Hematopoietic multipotent progenitor cell treated with erythropoietin and hydrocortisone succinate and interleukin-3 and kit ligand, for 15 days (in vitro differentiated cells): ENCODE results near the gene MOB3B.

ENCODE experiments used
- DNase-seq: peaks from one replicate; pipeline ENCODE4 v3.0.0-alpha.2; 2015; ENCODE audit warnings: low spot score

Gene MOB3B

DNA sequence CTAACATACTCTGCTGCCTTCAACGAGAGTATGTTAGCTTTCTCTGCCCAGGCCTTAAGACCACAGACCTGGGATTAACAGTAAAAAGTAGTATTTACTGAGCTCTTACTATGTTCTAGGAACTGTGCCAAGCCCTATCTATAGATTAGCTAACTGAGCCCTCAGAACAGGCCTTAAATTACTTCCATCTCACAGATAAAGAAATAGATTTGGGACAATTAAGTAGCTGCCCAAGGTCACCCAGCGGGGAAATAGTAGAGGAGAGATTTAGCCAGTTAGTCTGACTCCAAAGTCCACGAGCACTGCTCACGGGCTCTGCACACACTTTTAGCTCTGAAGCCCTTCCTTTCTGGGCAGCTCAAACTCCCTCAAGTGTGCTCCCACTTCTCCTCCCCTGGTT, 168.1 kb downstream of the MOB3B start:
- DNase-seq = no peak

DNA sequence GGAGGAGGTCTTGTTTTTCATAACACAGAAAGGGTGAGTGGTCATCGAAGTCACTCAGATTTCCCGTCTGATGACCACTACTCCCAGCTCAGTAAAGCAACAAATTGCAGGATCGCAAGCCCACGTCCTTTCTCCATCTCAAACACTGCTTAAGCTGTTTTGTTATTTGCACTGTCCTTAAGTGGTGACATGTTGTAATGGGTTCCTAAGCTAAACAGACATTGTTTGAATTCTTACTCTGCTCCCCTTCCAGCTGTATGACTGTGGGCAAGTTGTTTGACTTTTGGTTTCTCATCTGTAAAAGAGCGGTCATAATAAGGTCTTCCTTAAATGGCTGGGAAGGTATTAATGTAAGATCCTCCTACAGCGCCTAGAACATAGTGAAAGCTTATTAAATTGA, 169.9 kb downstream of the MOB3B start:
- no peak for DNase-seq

DNA sequence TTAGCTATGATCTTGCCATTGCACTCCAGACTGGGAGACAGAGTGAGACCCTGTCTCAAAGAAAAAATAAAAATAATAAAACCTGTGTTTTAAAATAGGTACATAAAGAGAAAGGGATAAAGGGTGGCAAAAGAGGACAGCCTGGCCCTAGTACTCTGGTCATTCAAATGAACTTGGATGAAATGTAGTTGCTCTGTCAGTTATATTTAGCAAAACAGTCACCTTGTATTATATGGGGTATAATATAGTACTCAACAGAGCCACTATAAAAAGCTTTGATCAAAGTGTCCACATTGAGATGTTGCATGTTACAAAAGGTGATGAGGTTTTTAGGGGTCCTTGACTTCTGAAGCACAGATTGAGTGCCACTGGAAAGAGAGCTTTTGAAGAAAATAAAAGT, 171.6 kb downstream of the MOB3B start:
- no peak for DNase-seq

DNA sequence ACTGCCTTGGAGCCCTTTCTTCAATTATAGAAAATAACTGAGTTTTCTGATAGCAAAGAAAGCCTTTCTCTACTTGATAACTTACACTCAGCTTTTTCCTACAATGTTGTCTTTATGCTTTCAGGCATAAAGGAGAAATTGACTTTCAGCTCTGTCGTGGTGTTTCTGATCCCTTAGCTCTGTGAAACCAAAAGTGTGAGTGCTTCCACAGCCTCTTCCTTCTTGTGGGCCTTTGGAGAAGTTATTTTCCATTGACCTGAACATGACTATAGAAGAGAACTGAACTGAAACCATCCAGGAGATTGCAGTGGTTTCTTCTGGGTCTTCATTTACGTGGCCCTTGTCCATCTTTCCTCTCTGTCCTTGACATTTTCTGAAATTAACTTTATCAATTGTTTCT, 173.2 kb downstream of the MOB3B start:
- DNase-seq = no peak

DNA sequence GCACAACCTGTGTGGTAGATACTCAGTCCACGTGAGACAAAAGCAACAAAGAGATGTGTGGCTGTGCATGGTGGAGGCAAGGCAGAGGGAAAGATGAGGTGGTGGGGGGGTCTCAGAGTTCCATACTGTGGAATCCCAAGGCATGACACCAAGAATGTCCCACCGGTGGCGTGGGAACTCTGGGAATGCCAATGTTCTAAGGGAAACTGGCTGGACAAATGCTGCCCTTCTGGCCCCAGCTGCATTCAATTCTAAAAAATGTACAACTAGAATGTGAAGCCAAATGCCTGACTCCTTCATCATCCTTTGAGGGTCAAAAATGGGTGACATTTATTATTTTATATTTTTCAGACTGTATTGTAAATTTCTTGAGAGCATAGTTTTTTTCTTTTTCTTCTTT, 174.4 kb downstream of the MOB3B start:
- DNase-seq = no peak

DNA sequence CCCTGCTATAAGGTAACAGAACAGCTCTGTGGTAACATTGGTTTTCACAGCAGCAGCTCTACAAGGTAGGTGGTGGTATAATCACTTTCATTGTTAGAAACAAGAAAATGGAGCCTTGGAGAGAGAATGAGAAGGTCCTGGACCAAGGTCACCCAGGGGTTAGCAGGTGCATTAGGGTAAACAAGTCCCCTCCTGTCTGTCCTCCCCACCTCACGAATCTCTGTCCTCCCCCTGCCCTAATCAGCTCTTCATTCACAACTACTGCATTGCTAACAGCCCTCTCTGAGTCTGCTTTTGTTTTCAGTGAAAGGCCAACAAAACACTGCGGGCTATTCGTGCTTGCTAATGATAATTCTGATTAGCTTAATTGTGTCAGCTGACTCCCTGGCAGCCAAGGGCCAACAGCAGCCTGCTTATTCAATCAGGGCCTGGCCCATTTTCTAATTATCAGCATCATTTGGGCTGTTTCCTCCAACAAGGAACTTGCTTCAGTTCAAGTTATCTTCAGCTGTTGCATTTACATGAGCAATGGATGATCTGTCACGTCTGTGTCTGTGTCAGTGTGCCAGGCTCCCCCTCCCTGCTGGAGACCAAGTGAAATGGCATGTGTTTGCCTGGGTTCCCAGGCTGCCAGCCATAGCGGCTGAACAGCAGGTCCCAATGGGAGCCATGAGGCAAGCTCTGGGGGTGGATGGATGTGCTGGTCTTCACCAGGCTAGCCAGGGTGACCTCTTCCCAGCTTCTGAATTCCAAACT, 176.0 kb downstream of the MOB3B start:
- DNase-seq = no peak

DNA sequence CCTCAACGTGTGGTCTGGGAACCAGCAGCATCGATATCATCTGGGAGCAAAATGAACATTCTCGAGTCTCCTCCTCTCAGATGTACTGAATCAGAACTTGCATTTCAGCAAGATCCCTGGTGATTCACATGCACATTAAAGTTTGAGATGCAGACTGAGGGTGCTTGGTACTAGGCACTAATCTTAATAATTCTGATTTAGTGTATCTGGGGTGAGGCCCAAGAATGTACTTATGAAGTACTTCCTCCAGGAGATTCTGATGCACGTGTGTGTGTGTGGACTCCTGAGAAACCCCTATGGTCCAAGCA, 176.5 kb downstream of the MOB3B start:
- DNase-seq = no peak

DNA sequence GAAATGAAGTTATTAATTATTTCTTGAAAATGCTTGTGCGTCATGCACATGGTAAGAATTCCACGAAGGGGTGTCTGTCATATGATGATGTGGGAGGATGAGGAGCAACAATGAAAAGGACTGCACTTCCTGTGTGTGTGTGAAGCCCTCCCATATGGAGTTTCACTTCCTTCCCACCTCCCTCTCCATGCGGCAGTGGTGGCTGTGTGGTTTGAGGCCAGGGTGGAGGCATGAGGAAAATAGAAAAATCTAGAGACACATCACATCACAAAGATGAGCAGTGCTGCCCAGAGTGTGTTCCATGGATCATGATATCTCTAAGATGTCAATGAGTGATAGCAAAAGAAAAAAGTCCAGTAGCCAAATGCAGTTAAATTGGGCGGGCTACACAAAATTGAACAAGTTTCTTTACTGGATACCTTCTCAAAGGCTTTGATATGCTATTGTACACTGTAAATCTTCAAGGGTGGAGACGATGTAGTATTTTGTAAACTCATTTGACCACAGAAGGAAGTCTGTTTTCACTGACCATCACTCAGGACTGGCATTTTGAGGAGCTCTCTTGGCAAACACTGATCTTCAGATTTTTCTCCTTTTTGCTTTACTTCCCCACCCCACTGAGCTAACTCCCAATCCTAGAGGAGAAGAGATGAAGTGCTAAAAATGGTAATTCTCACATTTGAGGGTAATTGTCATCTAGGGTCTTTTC, 177.0 kb downstream of the MOB3B start:
- no peak for DNase-seq

DNA sequence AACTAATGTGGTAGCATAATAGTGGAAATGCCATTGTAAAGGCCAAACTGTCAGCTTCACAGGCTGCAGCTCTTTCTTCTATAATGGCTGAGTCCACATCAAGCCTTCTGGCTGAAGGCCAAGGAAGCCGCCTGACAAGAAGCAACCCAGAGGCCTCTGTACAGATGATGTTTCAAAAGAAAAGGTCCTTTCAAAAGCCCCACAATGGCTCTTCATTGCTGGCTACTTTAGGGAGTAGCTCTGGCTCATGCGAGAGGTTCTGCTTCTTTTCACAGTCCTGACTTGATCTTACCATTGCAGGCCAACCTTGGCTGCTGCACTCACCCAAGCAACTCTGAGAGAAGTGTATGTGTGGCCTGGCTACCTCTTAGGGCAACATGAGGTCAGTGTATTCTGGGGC, 178.2 kb downstream of the MOB3B start:
- DNase-seq = no peak

DNA sequence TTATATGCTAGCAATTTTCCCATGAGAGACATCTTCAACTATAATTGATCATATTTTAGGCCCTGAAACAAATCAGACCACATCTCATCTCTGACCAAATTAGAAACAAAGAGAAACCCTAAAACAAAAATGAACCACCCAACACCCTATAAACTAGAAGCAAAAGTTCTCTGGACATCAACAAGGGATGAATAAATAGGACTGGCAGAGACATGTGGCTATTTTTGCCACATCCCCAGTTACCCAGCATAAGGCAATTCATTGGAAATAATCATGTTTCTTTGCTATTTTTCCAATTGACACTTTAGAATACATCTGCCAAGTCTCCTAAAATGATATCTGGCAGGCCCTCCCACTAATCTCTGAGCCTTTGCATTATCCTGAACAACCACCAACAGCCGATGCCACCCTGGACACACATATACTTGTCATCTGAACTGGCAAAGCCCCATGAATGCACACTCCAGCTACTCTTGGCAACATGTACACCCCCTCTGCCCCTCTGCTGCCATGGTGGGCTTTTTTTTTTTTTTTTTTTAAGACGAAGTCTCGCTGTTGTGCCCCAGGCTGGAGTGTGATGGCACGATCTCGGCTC, 179.1 kb downstream of the MOB3B start:
- no peak for DNase-seq

DNA sequence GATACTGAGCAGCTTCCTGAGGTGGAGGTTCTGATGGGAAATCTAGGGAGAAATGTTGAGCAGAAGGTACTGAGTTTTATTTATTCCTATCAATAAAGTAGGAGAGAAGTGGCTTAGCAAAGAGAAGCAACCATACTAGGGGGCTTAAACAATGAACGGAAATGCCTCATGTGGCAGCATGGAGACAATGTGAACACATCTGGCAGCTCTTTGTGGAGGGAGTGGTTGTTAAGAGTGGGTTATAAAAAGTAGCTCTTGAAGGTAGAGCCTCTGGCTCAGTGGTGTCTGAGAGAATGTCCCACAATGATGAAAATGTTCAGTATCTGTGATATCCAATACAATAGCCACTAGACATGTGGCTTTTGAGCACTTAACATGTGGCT, 179.9 kb downstream of the MOB3B start:
- no peak for DNase-seq

DNA sequence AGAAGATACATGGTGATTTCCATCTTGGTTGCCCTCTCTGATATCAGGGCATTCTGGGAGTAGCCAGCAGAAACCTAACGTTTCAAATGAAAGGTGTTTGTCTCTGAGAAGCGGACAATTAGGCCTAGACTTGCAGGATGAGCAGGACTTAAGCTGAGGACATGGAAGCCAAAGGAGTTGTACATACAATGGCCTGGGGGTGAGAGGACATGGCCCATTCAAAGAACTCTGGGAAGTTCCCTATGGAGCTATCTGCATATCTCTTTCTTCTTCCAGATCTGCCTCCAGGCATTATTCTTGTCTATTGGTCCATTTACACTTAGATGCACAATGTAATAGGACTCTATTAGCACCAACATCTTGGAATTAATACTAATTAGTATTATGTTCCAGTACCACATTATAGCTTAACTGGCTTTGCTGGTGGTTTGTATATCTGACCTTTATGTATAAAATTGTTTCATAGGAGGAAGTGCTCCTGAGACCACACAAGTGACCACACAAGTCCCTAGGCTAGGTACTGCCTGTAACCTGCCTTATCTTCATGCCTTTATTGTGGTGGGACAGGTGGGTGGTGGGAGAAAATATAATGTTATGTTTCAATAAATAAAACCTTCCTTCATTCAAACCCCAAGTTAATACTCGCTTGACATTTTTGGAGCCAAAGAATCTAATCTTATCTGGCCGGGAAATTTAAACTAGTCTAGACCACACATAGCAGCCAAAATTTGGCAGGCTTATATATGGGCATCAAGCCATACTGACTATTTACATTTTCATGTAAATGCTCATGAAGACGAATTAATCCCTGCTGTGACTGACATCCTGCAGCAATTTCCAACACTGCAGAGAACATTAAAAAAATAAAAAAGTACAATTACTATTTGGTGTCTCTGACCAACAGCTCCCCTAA, 180.6 kb downstream of the MOB3B start:
- no peak for DNase-seq

DNA sequence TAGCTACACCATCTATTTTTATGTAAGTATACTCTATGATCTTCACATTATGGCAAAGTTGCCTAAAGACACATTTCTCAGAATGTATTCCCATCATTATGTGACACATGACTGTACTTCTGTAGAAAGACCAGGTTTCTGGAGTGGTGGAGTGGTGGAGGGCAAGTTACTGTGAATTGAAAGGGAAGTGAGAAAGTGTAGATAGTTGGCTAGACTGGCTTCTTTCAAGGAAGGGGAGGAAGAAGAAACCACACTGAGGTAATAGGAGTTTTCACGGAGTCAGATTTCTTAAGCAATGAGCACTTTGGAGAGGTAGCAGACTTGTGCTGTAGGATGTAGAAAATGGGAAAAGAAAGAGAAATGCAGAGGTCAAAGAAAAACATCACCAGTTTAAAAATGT, 181.7 kb downstream of the MOB3B start:
- no peak for DNase-seq

DNA sequence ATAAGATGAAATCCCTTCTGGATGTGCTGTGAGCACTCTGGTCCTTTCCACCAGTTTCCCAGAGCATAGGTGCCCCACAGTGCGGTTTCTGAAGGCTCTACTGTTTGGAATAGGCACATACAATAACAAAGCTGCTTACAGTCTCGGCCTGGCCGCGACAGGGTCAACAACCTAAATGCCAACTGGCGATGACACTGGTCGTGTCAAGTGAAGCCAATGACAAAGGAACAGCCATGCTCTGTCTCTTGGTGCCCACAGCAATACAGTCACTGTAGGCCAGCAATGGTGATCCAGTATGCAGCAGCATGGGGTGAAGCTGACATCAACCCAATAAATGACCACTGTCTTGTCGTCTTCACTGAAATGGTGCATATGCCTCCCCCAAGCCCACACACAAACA, 184.8 kb downstream of the MOB3B start:
- DNase-seq = no peak

DNA sequence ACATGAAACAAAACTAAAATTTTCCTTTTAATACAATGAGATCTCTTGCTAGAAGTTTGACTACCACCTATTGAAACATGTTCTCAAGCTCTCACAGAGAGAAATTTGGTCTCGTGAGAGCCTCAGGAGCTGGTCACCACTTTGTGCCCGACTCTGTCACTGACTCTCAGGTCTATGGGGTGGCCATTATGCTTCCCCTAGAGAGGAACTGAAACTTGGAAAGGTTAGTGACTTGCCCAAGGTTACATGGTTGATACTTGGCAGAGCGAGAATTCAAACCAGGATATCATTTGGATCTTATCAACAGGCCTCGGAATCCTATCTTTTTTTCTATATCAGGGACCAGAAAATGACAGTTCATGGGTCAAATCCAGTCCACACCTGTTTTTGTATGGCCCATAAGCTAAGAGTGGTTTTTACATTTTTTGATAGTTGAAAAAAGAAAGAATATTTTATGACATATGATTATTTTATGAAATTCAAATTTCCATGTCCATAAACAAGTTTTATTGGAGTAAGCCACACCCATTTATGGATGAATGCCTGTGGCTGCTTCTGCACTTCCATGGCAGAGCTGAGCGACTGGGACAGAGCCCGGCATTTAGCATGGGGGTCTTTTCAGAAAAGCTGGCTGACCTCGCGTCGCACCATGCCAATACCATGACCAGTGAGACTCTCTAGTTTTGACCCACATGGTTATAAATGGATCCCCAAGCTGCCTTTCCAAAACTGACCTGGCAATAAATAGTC, 187.9 kb downstream of the MOB3B start:
- DNase-seq = no peak

DNA sequence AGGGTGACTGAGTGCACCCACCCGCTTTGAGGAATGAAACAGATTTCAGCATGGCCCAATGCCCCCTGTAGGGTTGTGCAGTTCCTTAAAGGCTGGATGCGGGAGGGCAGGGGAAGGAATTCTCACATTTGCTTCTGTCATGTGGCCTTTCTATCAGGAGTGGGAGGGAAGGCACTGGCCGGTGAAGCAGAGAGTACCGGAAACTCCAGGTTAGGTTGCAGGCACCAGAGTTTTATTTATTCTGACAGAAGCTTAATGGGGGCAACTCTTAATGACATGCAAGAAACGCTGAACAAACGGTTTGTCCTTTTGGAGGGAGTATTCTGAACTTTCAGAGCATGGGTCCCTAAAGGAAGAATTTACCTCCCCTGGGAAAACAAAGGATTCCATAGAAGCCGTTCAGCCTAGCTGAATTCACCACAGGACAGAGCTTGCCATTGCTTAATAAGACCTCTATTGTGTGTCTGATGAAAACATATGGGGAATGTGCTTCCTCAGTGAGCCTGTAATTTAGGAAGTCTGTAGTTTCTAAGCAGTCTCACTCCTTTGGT, 188.6 kb downstream of the MOB3B start:
- DNase-seq = no peak

DNA sequence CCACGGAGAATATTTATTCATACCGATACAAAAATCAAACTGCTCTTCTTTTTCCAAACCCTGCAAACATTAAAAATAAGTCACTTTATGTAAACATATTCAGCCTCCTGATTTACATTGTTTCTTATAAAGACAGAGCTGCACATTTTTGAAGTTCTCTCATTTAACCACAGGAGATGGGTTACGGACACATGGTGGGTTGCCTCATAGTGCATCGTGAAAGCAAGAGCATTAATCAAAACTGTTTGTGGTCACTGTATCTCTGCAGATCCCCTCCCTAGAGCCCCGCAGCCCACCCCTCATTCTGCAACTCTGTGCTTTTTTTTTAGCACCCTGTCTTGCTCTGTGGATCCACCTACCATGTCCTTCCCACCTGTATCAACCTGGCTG, 189.3 kb downstream of the MOB3B start:
- DNase-seq = no peak

DNA sequence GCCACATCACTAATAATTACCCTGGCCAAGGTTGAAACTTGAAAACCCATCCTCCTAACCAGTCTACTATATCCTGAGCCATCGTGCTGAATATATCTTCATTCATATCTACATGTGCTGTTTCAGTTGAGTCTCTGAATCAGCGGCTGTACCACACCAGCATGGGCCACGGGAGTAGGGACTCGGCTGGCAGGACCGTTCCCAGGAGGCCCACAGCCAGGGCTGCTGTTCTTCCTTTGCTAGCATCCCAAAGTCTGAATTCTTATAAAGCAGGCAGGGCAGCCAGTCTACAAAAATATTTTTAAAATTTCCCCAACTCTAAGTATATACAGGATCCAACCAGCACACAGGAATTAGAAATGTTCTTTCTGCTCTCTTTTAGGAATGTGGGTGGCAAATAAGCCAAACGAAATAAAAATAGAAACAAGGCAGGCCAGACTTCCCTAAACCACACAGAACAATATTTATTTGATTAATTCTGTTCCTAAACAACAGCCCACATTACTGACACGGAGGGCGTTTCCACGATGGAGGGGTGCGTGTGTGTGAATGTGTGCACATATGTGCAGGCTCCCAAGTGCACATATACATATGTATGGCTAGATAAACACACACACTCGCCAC, 189.8 kb downstream of the MOB3B start:
- no peak for DNase-seq

DNA sequence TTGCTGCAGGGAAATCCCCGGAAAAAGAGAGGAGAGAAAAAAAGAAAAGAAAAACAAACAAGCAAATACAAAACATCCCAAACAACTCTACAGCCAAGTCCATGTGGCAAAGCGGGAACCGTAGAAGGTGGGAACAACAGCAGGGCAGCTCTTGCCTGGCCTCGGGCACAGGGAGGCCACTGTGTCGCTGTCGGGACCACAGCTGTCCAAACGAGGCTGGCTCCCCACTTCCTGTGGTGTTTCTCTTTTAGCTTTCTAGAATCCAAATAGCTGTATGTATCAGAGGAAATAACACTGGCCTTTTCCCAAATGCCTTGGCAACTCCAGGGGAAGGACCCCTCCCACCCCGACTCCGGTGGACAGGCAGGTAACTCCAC, 191.1 kb downstream of the MOB3B start:
- no peak for DNase-seq

DNA sequence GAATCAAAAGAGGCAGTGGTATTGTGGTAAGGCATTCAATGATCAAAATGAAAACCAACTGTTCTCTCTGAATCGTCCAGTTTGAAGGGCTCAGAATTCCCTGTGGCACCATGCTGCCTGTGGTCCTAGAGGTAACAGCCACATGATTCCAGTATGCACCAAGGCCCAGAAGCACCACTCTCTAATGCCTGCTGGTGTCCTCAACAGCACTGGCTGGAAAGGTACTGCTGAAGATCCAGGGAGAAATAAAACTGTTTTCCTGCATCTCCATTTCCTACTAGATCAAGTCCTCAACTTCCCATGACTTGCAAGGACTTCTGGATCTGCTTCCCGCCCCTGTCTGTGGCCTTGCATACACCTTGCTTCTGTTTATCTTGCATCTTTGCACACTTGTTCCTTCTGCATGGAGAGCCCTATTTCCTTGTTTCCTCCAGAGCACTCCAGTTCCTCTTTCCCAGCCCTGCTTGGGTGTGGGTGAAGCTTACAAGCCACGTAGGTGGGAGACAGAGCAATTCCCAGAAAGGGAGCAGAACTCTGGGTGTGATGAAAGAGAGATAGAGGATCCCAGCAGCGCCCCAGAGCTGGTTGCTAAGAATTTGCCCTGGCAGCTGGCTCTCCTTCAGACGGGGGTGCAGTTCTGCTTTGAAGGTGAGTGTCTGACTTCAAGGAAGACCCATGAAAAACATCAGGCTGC, 191.6 kb downstream of the MOB3B start:
- no peak for DNase-seq

DNA sequence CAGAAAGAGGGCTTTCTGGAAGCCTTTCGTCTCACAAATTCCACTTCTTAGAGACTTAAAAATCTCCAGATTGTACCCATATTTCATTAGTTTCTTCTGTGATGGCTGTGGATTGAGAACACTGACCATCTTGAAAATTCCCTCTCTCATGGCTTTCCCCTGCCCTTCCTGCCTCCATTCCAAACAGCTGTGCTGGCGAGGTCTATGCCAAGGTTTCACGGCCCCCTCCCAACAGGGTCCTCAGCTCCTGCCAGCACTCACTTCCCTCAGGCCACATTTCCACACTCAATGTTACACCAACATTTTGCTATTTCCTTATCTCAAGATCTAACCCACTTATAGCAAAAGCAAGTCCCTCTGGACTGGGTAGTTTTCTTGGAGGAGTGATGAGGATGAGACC, 192.4 kb downstream of the MOB3B start:
- DNase-seq = no peak
